PC-9 (cell line): ENCODE data around the gene TUBB.

Source experiments
- EZH2 ChIP-seq: fragments of 200-600 bp; sonication (generic); IDR thresholded peaks from 2 replicates; pipeline ENCODE4 v1.8.0; 2017; ENCODE audit warnings: antibody characterized with exemption, low read depth
- TF ChIP-seq, protein P1 (sequence below): fragments of 200-600 bp; sonication (generic); conservative IDR thresholded peaks from 2 replicates; pipeline ENCODE4 v1.6.1; 2017; ENCODE audit warnings: mixed run types, antibody characterized with exemption, mild to moderate bottlenecking, moderate library complexity

- TF ChIP-seq, protein P1, sequence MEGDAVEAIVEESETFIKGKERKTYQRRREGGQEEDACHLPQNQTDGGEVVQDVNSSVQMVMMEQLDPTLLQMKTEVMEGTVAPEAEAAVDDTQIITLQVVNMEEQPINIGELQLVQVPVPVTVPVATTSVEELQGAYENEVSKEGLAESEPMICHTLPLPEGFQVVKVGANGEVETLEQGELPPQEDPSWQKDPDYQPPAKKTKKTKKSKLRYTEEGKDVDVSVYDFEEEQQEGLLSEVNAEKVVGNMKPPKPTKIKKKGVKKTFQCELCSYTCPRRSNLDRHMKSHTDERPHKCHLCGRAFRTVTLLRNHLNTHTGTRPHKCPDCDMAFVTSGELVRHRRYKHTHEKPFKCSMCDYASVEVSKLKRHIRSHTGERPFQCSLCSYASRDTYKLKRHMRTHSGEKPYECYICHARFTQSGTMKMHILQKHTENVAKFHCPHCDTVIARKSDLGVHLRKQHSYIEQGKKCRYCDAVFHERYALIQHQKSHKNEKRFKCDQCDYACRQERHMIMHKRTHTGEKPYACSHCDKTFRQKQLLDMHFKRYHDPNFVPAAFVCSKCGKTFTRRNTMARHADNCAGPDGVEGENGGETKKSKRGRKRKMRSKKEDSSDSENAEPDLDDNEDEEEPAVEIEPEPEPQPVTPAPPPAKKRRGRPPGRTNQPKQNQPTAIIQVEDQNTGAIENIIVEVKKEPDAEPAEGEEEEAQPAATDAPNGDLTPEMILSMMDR, result no peak
- no peak for TF ChIP-seq EZH2
Measured at GRCh38 chr6:30768634-30769087, 48.5 kb downstream of the TUBB start.
